ENCODE measurements around the gene MRPL18.
"Not testable (repeated sequence)": the region's sequence is repeated elsewhere in the genome, so short reads cannot be mapped to it uniquely, and the experiment has no call there.

MRPL18 gene

DNA sequence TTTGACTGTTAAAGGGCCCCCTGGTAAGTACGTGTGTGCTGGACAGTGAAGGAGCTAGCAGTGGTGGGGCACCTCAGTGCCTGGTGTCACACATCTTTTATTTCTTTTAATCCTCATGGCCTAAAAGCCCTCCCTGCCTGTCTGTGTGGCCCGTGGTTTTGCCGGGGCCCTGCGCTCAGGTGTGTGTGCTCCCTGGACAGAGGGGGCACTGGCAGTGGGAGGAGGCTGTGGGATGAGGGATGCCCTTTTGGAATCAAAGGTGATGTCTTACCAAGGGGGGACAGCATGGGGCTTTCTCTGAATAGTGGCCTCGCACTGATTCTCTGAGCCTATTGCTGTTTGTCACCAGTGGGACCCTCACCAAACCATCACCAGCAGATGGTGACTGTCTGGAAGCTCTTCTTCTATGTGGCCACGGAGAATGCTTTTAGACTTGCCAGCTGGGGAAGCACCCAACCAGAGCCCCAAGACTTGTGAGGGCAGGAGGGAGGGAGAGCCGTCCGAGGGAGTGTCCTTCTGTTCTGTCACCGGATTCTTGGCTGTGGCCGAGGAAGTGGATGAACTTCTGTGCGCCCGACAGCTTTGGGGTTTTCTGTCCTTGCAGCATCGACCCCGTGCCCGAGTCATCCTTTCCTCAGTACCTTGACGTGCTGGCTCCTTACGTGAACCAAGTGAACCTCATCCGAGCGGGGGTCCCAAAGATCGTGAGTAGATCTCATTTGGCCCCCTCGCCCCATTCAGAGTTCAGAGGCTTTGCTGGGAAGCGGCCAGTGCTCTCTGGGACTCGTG is 27.9 kb downstream of the MRPL18 start:
- DNase-seq (ENCODE audit: low read depth) = no peak

DNA sequence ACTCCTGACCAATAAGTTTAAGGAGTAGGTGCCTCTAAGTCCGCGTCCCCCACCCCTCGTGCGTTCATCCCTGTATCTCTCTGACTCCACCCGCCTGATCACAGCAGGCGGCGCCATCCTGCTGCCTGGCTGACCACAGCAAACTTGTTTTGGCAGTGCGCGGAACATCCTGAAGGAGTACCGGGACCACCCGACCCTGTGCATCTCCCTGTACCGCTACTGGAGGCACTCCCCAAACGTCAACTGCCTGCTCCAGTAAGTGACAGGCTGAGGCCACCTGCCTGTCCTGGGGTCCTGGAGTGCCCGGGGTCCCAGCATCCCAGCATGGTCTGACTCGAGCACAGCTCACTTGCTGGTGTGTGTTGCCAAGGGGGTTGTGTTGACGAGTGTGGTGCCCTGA is 28.8 kb downstream of the MRPL18 start:
- DNase-seq (ENCODE audit: low read depth) = no peak

DNA sequence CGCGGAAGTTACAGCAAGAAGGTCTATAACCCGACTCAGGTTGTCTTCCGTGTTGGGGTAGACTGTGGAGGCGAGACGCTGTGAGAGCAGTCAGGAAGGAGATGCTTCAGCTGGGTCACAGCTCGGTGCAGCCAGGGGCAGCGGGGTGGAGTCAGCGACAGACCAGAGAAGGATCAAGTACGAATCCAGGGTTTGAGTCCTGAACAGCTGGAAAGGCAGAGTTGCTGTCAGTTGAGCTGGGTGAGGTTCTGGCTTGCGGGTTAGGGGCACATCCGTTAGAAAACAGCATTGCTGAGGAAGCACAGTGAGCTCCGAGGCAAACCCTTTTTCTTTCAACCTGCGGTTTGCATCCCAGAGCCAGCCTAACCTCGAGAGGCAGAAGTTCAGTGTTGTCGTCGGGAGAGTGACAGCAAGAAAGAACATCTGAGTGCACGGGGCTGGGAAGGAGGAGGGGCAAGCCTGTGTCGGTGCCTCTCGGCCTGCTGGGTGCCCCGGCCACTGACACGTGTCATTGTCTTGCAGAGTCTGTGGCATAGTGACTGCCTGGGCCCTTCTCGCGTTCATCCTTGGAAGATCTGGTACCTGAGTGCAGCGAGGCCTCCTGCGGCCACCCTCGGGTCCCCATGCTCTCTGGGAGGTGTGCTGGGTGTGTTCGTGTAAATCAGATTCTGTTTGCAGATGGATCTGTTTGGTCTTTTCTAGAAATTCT is 29.8 kb downstream of the MRPL18 start:
- DNase-seq (ENCODE audit: low read depth) = no peak

DNA sequence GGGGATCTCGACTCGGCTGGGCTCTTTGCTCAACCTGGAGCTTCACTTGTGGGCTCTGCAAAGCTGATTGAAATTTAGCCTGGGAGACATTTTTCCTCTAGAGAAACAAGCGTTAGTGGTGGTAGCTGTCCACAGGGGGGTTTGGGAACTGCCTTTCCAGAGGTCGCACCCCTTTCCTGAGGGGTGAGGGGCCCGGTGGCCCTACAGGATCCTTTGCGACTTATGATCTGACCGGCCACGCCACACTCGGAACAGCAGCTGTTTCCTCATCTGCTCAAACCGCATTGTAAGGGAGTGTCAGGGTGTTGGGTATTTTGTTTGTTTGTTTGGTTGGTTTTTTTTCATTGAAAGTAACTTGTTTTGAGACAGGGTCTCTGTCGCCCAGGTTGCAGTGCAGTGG is 30.9 kb downstream of the MRPL18 start:
- DNase-seq (ENCODE audit: low read depth) = no peak

DNA sequence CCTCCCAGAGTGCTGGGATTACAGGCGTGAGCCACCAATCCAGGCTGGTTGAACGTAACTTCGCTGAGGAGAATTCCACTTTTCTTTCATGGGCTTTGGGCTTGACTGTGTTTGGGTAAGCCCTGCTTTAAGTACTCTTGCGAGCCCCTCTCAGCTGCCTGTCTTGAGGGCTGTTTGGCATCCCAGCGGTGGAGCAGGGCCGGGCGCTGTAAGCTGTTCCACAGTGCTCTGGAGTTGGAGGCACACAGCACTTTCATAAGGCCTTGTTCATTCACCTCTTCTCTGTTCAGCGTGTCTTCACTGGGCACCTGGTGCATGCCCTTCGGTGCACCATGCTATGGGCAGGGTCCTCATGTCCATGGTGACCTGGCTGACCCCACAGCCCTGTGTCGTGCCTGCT is 31.5 kb downstream of the MRPL18 start:
- no peak for DNase-seq (ENCODE audit: low read depth)

DNA sequence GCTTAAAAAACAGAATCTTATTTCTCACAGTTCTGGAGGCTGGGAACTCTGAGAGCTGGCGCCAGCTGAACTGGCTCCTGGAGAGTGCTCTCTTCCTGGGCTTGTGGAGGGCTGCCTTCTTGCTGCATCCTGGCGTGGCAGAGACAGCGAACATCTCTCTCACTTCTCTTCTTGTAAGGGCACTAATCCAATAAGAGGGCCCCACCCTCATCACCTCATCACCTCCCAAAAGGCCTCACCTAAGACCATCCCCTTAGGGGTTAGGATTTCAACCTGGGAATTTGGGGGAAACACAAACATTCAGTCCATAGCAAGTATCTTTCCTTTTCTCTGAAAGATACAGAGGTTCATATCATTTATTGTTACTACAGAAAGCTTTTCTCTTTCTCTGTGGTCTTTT is 33.7 kb downstream of the MRPL18 start:
- DNase-seq (ENCODE audit: low read depth) = no peak

DNA sequence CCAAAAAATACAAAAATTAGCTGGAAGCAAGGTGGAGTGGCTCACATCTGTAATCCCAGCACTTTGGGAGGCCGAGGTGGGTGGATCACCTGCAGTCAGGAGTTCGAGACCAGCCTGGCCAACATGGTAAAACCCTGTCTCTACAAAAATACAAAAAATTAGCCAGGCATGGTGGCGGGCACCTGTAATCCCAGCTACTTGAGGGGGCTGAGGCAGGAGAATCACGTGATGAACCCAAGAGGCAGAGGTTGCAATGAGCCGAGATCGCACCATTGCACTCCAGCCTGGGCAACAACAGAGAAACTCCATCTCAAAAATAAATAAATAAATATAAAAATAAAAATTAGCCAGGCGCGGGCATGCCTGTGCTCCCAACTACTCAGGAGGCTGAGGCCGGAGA is 34.4 kb downstream of the MRPL18 start:
- DNase-seq (ENCODE audit: low read depth) = not testable (repeated sequence)

DNA sequence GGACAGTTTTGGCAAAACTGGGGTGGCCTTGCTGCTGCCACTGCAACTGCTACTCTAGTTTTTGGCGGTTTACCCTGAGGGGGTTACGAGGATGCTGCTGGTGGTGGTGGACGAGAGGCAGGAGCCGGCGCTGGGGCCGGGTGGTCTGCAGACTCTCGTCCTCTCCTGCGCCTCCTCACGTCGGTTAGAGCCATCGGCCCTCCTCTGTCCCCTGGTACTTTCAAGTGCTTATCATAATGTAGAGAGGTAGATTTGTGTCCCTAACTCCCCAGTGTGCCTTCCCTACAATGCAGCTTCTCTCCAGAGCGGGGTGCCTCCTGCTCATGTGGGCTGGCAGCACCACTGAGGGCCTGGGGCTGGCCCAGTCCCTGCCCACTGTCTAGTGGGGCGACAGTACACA is 35.7 kb downstream of the MRPL18 start:
- DNase-seq (ENCODE audit: low read depth) = no peak

DNA sequence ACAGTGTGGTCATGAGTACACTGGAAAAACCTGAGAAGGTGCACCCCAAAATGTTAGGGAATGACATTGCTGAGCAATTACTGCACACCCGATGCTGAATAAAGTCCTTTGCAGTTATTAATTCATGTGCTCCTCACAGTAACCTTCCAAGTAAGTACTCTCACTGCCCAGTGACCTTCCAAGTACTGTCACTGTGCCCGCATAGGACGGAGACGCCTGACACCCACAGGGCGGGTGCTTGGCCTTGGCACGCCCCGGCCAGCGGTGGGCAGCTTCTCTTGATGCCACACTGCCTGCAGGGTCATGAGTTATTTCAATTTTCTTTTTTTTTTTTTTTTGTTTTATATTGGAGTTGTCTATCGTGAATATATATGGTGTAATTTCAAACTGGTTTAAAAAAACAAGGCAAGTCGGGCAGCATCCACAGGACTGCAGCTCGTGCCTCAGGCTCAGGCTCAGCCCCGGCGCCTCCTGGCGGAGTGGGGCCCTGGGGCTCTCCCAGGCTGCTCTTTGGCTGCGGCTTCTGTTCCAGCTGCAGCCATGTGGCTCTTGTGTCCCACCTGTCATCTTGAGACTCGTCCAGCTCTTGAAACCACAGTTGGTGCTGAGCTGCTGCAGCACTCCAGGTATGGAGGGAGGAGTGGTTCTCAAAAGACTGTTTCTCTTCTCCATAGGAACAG is 36.8 kb downstream of the MRPL18 start:
- DNase-seq (ENCODE audit: low read depth) = no peak

DNA sequence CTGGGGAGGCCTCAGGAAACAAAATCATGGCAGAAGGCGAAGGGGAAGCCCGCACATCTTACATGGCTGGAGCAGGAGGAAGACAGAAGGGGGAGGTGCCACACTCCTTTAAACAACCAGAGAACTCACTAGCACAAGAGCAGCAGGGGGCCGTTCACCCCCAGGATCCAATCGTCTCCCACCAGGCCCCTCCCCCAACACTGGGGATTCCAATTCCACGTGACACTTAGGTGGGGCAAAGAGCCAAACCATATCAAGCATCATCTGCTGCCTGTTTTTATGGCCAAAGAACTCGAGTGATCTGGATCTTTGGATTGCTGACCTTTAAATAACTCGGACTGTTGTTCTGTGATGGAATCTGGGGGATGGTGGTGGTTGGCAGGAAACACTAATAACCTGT is 37.8 kb downstream of the MRPL18 start:
- DNase-seq (ENCODE audit: low read depth) = no peak

DNA sequence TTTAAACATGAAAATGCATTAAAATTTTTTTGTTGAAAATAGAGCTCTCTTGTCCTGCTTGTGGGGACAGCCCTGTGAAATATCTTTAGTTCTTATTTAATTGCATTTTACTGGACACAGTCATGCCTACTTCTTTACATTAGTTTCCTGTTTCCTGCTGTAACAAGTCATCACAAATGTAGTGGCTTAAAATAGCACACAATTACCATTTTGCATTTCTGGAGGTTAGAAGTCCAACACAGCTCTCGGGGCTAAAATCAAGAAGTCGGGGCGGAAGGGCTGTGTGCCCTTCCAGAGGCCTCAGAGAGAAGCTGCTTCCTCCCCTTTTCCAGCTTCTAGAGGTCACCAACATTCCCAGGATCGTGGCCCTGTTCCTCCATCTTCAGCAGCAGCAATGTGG is 39.3 kb downstream of the MRPL18 start:
- no peak for DNase-seq (ENCODE audit: low read depth)

DNA sequence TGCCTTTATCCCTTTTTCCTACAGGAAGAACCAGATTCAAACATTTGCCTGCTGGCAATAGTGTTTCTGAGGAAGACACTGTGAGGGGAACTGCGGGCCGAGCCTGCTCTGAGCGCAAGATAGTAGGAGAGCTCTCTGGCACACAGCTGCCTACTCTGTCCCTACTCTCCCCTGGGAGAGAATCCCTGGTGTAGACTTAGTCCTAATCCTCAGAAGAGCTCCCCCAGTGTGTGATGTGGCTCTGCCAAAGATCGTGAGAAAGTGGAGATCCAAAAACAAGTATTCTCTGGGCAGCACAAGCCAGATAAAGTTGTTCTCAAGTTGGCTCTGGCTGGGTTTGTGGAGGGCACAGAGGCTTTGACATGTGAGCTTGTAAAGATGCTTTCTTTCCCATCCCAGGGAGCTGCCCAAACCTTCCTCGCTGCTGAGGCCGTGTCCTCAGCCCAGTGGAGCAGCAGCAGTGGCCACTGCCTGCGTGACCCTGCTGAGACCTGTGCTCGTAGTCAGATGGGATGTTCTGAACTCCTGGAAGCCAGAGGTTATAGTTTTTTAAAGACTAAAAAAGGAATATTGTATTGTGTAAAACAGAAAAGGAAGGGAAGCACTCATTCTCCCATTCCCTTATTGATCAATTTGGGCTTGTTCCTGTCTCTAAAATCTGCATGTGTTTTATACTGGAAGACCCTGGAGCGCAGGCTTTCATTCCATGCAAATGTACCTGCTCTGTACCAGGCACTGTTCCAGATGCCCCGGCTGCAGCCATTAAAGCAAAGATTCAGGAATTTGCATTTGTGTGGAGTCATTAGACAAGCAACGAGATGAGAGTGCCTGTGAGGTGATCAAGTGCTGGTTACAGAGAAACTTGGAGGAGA is 40.5 kb downstream of the MRPL18 start:
- DNase-seq (ENCODE audit: low read depth) = no peak

DNA sequence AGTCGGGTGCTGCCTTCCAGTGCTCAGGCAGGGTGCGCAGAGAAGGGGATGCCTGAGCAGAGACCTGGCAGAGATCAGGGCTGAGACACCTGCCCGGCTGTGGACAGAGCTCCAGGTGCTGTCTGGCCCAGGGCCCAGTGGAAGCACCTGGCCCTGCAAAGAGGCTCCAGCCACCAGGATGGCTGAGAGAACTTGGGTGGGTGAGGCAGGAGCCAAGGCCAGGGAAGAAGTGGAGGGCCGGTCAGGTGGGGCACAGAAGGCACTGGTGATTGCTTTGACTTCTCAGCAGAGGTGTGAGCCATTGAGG is 41.1 kb downstream of the MRPL18 start:
- DNase-seq (ENCODE audit: low read depth) = no peak

DNA sequence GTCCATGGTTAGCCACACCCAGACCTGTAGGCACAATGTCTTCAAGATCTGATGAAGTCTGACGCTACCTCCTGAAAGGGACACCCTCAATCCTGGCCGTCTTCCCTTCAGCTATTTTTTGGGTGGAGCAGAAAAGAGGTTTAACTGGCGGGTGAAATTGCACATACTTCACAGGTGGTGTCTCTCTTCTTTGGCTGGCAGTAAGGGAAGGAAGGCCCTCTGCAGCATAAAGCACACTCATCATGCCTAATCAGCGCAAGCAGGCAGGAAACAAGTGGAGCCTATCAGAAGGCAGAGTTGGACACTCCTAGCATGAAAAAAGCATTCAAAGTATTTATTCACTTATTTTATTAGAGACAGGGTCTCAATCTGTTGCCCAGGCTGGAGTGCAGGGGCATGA is 42.7 kb downstream of the MRPL18 start:
- no peak for DNase-seq (ENCODE audit: low read depth)

DNA sequence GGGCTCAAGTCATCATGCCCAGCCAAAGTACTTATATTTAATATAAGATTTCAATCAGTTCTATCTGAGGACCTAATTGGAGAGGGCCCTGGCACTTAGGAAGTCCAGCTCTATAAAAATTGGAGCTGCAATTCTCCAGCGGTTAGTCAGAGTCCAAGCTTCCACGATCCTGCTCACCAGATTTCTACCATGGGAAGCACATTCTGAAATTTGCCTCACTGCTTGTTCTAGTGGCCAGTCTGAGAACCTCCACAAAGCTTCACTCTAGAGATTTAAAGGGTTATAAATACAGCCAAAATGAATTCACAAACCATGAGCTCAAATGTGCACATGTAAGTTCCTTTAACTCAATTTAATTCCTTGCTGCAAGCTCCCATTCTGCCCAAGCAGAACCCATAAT is 43.3 kb downstream of the MRPL18 start:
- no peak for DNase-seq (ENCODE audit: low read depth)

DNA sequence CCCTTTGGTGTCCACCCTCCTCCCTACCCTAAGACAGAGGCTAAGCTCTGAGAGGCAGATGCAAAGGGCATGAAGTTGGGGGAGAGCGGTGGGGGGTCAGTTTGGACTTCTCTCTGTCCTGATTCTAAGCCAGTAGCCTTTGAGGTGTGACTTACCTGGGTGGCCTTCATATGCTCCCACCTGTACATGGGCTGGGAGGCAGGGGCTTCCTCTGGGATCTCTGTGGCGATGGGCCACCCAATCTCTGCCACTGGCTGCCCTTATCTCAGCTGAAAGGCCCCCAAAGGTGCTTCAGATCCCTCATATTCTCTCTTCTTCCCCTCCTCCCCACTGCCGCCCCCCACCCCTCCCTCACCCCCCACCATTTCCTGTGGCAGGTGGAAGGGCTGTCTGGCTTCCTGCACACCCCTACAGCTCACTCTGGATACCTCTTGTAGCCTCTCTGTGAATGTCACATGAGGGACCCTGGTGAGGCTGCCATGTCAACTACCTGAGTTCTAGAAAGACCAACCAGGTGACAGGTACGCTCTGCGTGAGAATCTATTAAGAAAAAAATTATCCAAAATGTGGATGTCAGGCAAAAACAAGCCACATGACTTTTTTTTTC is 43.8 kb downstream of the MRPL18 start:
- no peak for DNase-seq (ENCODE audit: low read depth)

DNA sequence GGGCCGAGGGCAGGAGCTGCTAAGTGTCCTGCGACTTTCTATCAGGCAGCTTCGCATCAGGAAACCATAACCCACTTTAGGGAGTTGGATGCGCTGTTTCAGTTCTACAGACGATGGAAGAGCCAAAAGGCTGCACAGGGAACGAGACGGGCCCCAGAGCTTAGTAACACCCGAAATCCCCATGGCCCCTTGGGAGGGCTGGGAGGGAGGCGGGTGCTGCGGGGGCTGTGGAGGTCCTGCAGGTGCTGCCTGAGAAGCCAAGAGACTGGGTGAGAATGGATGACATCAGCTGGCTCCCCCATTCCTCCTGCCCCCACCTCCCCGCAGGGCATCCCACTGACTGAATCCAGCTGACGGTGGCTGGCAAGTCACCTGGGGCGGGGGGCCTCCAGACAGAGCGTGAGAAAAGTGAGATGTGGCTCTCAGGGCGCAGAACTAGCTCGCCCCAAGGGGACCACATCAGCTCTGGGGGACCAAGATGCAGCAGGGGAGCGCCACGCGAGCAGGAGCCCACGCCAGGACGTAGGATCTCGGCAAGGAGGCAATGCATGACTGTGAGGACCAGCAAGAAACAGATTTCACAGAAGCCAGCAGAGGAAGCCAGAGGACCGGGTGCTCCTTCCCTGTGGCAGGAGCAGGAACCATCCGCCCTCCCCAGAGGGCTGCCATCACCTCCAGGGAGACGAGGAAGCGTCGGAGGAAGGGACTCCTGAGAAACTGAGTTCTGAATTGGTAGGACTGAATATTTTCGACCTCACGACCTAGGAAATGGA is 46.6 kb downstream of the MRPL18 start:
- DNase-seq (ENCODE audit: low read depth) = no peak

DNA sequence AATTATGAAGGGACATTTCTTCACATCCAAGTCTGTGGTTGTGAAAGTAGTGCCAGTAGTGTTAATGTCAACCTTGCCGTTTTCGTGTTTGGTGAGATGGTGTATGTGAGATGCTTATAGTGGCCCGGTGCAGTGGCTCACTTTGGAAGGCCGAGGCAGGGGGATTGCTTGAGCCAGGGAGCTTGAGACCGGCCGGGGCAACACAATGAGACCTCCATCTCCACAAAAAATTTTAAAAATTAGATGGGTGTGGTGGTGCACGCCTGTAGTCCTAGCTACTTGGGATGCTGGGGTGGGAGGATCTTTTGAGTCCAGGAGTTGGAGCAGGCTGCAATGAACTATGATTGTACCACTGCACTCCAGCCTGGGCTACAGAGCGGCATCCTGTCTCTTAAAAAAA is 47.2 kb downstream of the MRPL18 start:
- DNase-seq (ENCODE audit: low read depth) = no peak

DNA sequence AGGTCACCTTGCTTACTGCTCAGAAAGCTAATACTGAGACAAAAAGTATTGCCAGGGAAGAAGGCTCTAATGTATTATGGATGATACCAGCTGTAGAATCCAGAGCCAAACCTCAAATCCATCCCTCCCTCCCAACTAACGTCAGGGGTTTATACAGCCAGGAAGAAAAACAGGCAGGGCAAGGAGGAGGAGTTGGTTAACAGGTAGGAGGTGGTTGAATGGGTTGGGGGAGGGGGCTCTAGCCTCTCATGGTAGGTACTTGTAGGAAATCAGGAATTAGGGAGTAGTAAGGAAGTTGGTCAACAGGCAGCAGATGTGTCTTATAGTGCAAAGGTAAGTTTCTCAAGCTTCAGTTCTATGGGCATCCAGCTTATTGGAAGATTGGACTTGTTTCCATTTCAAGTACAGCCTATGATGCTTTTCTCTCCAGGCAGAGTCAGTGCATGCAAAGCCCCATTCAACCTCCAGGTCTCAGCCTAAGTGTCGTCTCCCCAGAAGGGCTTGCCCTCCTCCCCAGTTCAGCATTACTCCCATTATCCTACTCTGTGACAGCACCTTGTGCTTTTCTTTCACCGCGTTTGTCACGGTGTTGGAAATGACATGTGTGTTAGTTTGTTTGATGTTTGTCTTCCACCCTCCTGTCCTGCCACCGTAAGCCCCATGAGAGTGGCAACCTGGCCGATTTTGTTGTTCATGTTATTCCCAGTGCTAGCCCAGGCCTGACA is 47.9 kb downstream of the MRPL18 start:
- no peak for DNase-seq (ENCODE audit: low read depth)

DNA sequence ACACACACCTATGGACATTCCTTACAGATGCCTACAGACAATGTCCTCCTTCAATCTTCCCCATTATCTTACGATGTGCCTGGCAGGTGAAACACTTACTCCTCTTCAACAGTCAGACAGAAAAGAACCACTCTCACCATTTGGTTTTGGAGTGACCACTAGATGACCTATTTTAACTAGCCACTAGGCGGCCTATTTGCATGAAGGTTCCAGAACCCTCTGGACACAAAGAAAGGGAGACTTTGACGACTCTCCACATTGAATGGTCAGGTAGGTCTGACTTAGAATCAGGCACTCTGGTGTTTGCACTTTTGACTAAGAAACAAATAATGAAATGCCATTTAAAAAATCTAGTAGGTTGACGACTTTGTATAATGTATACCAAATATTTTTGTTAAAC is 51.8 kb downstream of the MRPL18 start:
- no peak for DNase-seq (ENCODE audit: low read depth)

All from stimulated activated CD8-positive, alpha-beta memory T cell treated with anti-CD3 and anti-CD28 coated beads, Interleukin-12 subunit alpha, Interleukin-12 subunit beta, amount 100 ng/mL, for 1 hour (primary cell).